Fibroblast of skin of scalp (primary cell): ENCODE results near the gene FARP2.
"Not testable (repeated sequence)": the region's sequence is repeated elsewhere in the genome, so short reads cannot be mapped to it uniquely, and the experiment has no call there.

Source experiments
- DNase-seq: peaks from one replicate; pipeline ENCODE4 v3.0.0-alpha.2; 2013

Gene FARP2

GRCh38 chr2:241372361-241372992, 16.4 kb downstream of the FARP2 start:
- no peak for DNase-seq

DNA sequence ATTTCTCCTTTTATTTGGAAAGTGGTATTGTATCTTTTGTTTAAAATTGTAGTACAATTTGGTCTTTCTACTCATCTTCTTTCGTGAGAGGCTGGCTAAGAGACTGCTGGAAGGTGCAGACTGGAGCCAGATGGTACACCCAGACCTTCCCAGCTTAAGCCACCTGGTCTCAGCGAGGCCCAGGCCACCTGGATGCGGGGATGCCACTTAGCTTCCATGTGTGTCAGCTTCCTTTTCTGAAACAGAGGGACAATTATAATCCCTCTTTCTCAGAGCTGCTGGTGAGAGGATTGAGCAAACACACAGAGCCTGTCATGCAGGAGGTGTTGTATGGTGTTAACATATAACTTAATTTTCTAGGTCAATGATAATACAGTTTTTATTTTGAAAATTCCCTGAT, 17.4 kb downstream of the FARP2 start:
- no peak for DNase-seq

- not testable (repeated sequence) for DNase-seq
Measured at GRCh38 chr2:241373906-241374305, 17.8 kb downstream of the FARP2 start.

GRCh38 chr2:241375300-241375699, 19.2 kb downstream of the FARP2 start:
- DNase-seq, result no peak

DNA sequence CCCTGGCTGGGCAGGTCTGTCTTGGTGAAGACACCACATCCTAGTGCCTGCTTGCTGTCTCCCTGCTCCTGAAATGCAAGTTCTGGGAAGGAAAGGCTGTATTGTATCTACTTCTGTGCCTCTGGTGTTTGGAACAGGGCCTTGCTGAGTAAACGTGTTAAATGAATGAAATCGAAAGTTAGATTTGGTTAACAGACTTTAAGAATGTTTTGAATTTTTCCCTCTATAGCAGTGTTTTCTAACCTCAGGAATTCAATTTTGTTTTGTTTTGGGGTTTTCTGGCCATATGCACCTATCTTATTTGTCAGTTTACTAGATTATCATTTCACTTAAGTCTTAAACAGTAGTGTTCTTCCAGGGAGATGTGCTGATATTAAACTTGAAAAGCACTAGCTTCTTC, 20.7 kb downstream of the FARP2 start:
- peak; percentile 49 for DNase-seq

DNA sequence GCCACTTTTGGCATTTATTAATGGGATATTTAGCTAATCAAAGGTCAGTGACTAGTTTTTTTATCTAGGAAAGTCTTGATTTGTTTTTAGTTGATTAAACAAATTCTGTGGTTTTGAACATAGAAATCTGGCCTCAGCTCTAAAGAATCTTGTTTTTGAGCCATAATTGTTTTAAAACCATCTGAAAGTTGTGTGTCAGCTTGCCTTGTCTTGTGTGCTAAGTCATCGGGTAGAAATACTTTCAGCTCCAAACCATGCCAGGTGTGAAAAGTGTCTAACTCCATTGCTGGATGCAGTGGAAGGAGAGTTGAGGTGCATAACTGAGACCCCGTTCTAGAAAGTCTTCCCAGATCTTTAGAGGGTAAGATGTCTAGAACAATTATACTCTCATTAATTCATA, 22.7 kb downstream of the FARP2 start:
- peak; percentile 27 for DNase-seq

DNA sequence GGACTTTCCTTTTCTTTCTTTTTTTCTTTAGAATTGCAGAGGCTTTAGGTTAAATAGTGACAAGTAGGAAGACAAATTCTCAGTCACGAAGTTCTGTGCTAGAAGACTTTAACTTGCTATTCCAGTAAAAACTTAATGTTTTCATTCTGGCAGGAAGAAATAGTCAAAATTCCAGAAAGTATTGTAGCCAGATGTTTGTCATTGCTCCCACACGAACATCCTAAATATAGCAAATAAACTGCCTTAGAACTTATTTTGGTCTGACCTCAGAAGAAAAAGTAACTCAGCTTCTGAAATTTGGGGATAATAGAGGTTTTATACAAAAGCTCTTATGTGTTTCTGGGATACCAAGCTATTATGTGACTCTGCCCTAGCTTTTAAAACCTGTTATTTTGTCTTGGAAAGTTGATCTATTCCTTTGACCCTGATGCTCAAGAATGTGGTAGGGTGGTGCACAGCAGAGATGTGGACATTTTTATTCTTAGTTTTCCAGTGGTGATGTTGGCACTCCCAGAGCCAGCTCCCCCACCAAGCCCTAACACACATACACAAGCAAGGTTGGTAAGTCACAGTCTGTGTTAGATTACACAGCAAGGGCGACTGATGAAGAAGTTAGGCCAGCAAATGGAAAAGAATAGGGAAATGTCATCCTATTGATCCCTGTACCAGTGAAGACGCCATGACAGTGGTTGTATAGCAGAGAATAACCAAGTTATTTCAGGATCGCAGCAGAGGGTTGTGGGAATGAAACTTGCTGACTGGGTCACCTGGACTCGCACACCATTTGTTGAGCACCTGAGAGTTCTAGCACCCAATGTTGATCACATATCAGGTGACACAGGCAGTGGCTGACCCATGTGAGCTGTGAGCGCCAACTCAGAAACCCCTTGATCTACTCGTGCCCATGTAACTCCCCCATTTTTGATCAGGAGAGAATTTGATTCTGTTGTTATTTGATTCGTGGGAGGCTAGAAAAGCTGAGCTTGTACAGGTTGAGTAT, 23.7 kb downstream of the FARP2 start:
- DNase-seq, result peak; percentile 88

DNA sequence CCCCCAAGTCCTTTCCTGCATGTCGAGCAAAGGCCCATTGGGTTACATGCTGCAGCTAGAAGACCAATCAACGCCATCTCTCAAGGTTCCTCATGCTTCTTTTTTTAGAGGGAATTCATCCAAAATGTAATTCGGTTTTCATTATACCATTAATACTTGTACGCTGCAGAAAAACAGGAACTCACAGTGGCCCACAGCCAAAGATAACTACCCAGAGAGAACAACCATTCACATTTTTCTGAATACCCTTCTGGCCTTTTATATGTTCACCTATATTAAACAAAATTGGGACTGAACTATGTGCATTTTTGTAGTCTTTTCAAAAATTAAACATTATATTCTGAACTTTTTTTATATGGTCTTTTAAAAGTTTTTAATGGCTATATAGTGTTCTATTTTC, 25.8 kb downstream of the FARP2 start:
- no peak for DNase-seq

- not testable (repeated sequence) for DNase-seq
Measured at GRCh38 chr2:241385450-241385849, 29.4 kb downstream of the FARP2 start.

GRCh38 chr2:241386519-241386918, 30.4 kb downstream of the FARP2 start:
- DNase-seq, result peak; percentile 18

- no peak for DNase-seq
Measured at GRCh38 chr2:241389697-241390096, 33.6 kb downstream of the FARP2 start.

GRCh38 chr2:241390301-241391206, 34.5 kb downstream of the FARP2 start:
- DNase-seq, result no peak

GRCh38 chr2:241391892-241392665, 36.0 kb downstream of the FARP2 start:
- peak; percentile 66 for DNase-seq

- not testable (repeated sequence) for DNase-seq
Measured at GRCh38 chr2:241392753-241393152, 36.7 kb downstream of the FARP2 start.

- DNase-seq, result no peak
Measured at GRCh38 chr2:241393524-241394196, 37.6 kb downstream of the FARP2 start.

- not testable (repeated sequence) for DNase-seq
Measured at GRCh38 chr2:241396809-241397208, 40.7 kb downstream of the FARP2 start.

- no peak for DNase-seq
Measured at GRCh38 chr2:241399941-241400922, 44.1 kb downstream of the FARP2 start.

DNA sequence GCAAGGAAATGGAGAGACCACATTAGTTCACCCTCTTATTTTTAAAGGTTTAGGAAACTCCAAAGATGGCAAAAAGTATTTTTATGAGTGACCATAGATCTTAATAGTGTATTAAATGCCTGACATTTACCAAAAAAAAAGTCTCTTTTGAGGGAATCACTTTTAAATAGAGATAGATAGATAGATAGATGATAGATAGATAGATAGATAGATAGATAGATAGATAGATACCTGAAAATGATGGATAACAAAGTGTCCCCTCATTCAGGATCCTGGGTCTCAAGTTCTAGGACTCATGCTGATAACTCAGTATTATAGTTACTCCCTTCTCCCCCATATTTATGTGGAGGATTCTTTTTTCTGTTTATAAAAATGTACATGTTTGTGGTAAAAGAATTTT, 52.8 kb downstream of the FARP2 start:
- no peak for DNase-seq

DNA sequence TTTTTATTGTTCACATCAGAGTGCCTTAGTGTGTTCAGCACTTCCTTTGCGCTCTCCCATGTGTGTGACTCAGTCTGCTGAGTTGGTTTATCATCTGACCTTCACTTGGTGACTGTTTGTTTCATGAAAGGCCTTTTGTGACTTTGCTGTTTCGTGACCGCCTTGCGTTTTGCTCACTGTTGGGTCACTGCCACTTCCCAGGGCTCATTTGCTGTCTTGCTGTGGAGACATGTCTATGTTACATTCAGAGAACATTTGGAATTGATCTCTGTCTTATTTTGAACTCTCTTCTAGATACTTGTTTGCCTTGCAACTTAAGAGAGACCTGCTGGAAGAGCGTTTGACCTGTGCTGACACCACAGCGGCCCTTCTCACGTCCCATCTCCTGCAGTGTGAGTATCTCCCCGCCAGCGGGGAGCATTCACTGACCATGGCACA, 54.7 kb downstream of the FARP2 start:
- DNase-seq, result no peak

- peak; percentile 96 for DNase-seq
Measured at GRCh38 chr2:241412144-241412543, 56.1 kb downstream of the FARP2 start.
